Activated T-cell treated with anti-CD3 and anti-CD28 coated beads, Interleukin-2, amount 50 U/mL, for 72 hours (primary cell): Measurements from ENCODE around the gene KRT86. TPM values are rescaled to one million over a fixed set of nuclear protein-coding genes. Genes with fewer than 3 reads are reported as not detected.

Source experiments
- ATAC-seq, 2 donors: fragments of 150-1000 bp; cut with Tn5 transposase; replicated peaks in 1 of 2; 2 replicates each; pipeline ENCODE4 v1.10.0; 2021; ENCODE audit warnings: moderate library complexity in 2 of 2, mild to moderate bottlenecking in 1 of 2
- DNase-seq, 2 donors: peaks; one replicate each; pipeline ENCODE4 v3.0.0; 2021 to 2022; ENCODE audit warnings: mixed read lengths in 1 of 2
- H3K27ac Mint-ChIP-seq: one replicate; pipeline ENCODE4 v1.8.0; 2022; ENCODE audit warnings: mild to moderate bottlenecking, moderate library complexity, mixed read lengths
- H3K27me3 Mint-ChIP-seq: one replicate; pipeline ENCODE4 v1.8.0; 2022; ENCODE audit warnings: low read depth, mixed read lengths
- H3K36me3 Mint-ChIP-seq, 2 donors: one replicate each; pipeline ENCODE4 v1.8.0; 2022; ENCODE audit warnings: mixed read lengths in 2 of 2, mild to moderate bottlenecking in 1 of 2; ENCODE audit not compliant: insufficient read depth in 2 of 2
- H3K4me1 Mint-ChIP-seq: one replicate; pipeline ENCODE4 v1.8.0; 2022; ENCODE audit warnings: low read depth, mixed read lengths
- H3K4me3 Mint-ChIP-seq, 2 donors: one replicate each; pipeline ENCODE4 v1.8.0; 2022; ENCODE audit warnings: mild to moderate bottlenecking in 2 of 2, mixed read lengths in 2 of 2, moderate library complexity in 2 of 2
- H3K9me3 Mint-ChIP-seq, 2 donors: one replicate each; pipeline ENCODE4 v1.8.0; 2022; ENCODE audit warnings: mixed read lengths in 2 of 2
- total RNA-seq, 2 donors: library from RNA; stranded (reverse); gene quantifications; one replicate each; pipeline ENCODE4 v1.2.3, GENCODE V29; 2022

Gene KRT86
- total RNA-seq, 2 donors from 2014 or later, result 0.82 to 1.00 TPM

DNA sequence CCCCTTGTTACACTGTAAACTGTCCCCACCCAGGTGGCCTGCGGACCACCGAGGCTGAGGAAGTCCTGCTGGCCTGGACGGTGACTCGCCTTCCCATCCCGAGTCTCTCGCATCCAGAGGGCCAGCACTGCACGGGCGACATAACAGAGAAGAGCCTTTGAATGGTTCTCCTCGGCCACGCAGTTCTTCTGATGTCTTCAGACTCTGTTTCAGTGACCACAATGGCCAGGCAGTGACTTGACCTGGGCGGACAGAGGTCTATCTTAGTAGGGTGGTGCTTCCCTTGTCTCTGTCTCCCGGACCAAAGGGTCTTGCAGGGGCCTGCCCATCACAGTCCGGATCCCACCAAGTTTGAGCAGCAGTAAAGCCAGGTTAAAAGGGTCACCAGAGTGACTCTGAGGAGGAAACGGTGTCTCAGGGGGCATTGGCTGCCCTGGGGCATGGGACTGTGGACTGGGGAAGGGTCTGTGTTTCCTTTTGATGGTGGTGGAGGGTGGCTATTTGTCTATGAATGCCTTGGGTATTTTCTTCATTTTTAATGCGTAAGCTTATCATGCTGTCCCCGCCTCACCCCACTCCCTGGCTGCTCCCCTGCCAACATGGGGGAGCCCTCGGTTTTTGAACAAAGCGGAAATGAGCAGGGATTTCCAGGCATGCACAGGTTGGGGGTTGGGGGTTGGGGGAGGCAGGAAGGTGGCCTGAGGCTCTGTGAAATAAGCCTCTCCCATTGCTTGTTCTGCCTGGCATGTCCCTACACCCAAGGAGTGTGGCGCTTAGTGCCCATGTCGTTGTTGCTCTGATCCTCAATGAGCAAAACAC, 82.5 kb downstream of the KRT86 start:
- Mint-ChIP-seq H3K27me3 (no peaks in the 10 kb centered on the region), H3K9me3 (no peaks in the 10 kb centered on the region), H3K4me3 (no peak overlapping the region), H3K27ac (no peak overlapping the region), H3K36me3 (no peaks in the 10 kb centered on the region), H3K4me1 (peaks cover 16% of the 10 kb centered on the region)
- DNase-seq, result no peak
- ATAC-seq, result no peak

Other genes with a start within 250 kb of the KRT86 start
- gene NR4A1, start 223.2 kb upstream of the KRT86 start, total RNA-seq, result 100 to 1,000 TPM; 113 to 136 TPM
- 10 to 100 TPM; 52.6 to 53.4 TPM for gene ATG101, start 204.7 kb upstream of the KRT86 start, total RNA-seq
- gene SMIM41, start 194.9 kb upstream of the KRT86 start, total RNA-seq, result not detected
- not detected for gene KRT80, start 82.6 kb upstream of the KRT86 start, total RNA-seq
- gene KRT7, start 41.4 kb upstream of the KRT86 start, total RNA-seq, result 10 to 100 TPM; 23.1 to 25.4 TPM
- gene KRT81, start 16.9 kb downstream of the KRT86 start, total RNA-seq, result not detected
- gene KRT83, start 46.8 kb downstream of the KRT86 start, total RNA-seq, result not detected
- gene KRT85, start 92.8 kb downstream of the KRT86 start, total RNA-seq, result not detected
- not detected for gene KRT84, start 111.0 kb downstream of the KRT86 start, total RNA-seq
- not detected for gene KRT82, start 131.7 kb downstream of the KRT86 start, total RNA-seq
- gene KRT75, start 159.7 kb downstream of the KRT86 start, total RNA-seq, result not detected
- not detected for gene KRT6B, start 177.5 kb downstream of the KRT86 start, total RNA-seq
- gene KRT6C, start 199.2 kb downstream of the KRT86 start, total RNA-seq, result not detected
- gene KRT6A, start 218.6 kb downstream of the KRT86 start, total RNA-seq, result not detected
- not detected for gene KRT5, start 245.7 kb downstream of the KRT86 start, total RNA-seq